ENCODE measurements around the gene MYG1. TPM values are rescaled to one million over a fixed set of nuclear protein-coding genes. Genes with fewer than 3 reads are reported as not detected.

MYG1 gene, protein sequence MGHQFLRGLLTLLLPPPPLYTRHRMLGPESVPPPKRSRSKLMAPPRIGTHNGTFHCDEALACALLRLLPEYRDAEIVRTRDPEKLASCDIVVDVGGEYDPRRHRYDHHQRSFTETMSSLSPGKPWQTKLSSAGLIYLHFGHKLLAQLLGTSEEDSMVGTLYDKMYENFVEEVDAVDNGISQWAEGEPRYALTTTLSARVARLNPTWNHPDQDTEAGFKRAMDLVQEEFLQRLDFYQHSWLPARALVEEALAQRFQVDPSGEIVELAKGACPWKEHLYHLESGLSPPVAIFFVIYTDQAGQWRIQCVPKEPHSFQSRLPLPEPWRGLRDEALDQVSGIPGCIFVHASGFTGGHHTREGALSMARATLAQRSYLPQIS
- polyA plus RNA-seq (ENCODE audit: insufficient read length in 3 of 3): 10 to 100 TPM; 45.0 to 57.6 (median 53.7) TPM
- long read RNA-seq, donor 1, transcript C12orf10-201 (7 exons, 1,192 nt): major isoform, 15 of 21 reads
- long read RNA-seq, donor 1, partial matches to known transcripts: 0 of 21 reads
- long read RNA-seq, donor 1, other reads (novel, unspliced or antisense): 0 of 21 reads
- long read RNA-seq, donor 2, transcript C12orf10-201 (7 exons, 1,192 nt): major isoform, 14 of 20 reads
- long read RNA-seq, donor 2, partial matches to known transcripts: 0 of 20 reads
- long read RNA-seq, donor 2, other reads (novel, unspliced or antisense): 0 of 20 reads
- long read RNA-seq, donor 3, transcript C12orf10-201 (7 exons, 1,192 nt): major isoform, 25 of 35 reads
- long read RNA-seq, donor 3, partial matches to known transcripts: 5 of 35 reads
- long read RNA-seq, donor 3, other reads (novel, unspliced or antisense): 0 of 35 reads
- long read RNA-seq, donor 4, transcript C12orf10-201 (7 exons, 1,192 nt): major isoform, 20 of 27 reads
- long read RNA-seq, donor 4, partial matches to known transcripts: 0 of 27 reads
- long read RNA-seq, donor 4, other reads (novel, unspliced or antisense): 0 of 27 reads
- long read RNA-seq, donor 5: 0 reads
- long read RNA-seq, donor 6, transcript C12orf10-201 (7 exons, 1,192 nt): major isoform, 20 of 30 reads
- long read RNA-seq, donor 6, partial matches to known transcripts: 0 of 30 reads
- long read RNA-seq, donor 6, other reads (novel, unspliced or antisense): 0 of 30 reads
- long read RNA-seq, donor 7, transcript C12orf10-201 (7 exons, 1,192 nt): major isoform, 25 of 35 reads
- long read RNA-seq, donor 7, partial matches to known transcripts: 0 of 35 reads
- long read RNA-seq, donor 7, other reads (novel, unspliced or antisense): 0 of 35 reads
- long read RNA-seq, donor 8, transcript C12orf10-206 (3 exons, 600 nt): minor isoform, 5 of 176 reads
- long read RNA-seq, donor 8, transcript C12orf10-201 (7 exons, 1,192 nt): major isoform, 39 of 176 reads
- long read RNA-seq, donor 8, transcript C12orf10-202 (2 exons, 513 nt): minor isoform, 6 of 176 reads
- long read RNA-seq, donor 8, partial matches to known transcripts: 101 of 176 reads
- long read RNA-seq, donor 8, other reads (novel, unspliced or antisense): 19 of 176 reads
- long read RNA-seq, donor 9, transcript C12orf10-201 (7 exons, 1,192 nt): major isoform, 30 of 33 reads
- long read RNA-seq, donor 9, partial matches to known transcripts: 0 of 33 reads
- long read RNA-seq, donor 9, other reads (novel, unspliced or antisense): 0 of 33 reads
- long read RNA-seq, donor 10, transcript C12orf10-201 (7 exons, 1,192 nt): major isoform, 20 of 24 reads
- long read RNA-seq, donor 10, partial matches to known transcripts: 0 of 24 reads
- long read RNA-seq, donor 10, other reads (novel, unspliced or antisense): 0 of 24 reads
- long read RNA-seq, donor 11, transcript C12orf10-201 (7 exons, 1,192 nt): major isoform, 19 of 23 reads
- long read RNA-seq, donor 11, partial matches to known transcripts: 0 of 23 reads
- long read RNA-seq, donor 11, other reads (novel, unspliced or antisense): 0 of 23 reads
- long read RNA-seq, donor 12, transcript C12orf10-201 (7 exons, 1,192 nt): major isoform, 11 of 21 reads
- long read RNA-seq, donor 12, partial matches to known transcripts: 0 of 21 reads
- long read RNA-seq, donor 12, other reads (novel, unspliced or antisense): 0 of 21 reads
- long read RNA-seq, donor 13: 0 reads
- long read RNA-seq, donor 14, transcript C12orf10-201 (7 exons, 1,192 nt): major isoform, 18 of 23 reads
- long read RNA-seq, donor 14, partial matches to known transcripts: 0 of 23 reads
- long read RNA-seq, donor 14, other reads (novel, unspliced or antisense): 0 of 23 reads
- long read RNA-seq, donor 15, transcript C12orf10-201 (7 exons, 1,192 nt): major isoform, 7 of 18 reads
- long read RNA-seq, donor 15, partial matches to known transcripts: 6 of 18 reads
- long read RNA-seq, donor 15, other reads (novel, unspliced or antisense): 0 of 18 reads
- long read RNA-seq, donor 16, transcript C12orf10-205 (6 exons, 1,369 nt): minor isoform, 5 of 69 reads
- long read RNA-seq, donor 16, transcript C12orf10-201 (7 exons, 1,192 nt): major isoform, 55 of 69 reads
- long read RNA-seq, donor 16, partial matches to known transcripts: 0 of 69 reads
- long read RNA-seq, donor 16, other reads (novel, unspliced or antisense): 0 of 69 reads

DNA sequence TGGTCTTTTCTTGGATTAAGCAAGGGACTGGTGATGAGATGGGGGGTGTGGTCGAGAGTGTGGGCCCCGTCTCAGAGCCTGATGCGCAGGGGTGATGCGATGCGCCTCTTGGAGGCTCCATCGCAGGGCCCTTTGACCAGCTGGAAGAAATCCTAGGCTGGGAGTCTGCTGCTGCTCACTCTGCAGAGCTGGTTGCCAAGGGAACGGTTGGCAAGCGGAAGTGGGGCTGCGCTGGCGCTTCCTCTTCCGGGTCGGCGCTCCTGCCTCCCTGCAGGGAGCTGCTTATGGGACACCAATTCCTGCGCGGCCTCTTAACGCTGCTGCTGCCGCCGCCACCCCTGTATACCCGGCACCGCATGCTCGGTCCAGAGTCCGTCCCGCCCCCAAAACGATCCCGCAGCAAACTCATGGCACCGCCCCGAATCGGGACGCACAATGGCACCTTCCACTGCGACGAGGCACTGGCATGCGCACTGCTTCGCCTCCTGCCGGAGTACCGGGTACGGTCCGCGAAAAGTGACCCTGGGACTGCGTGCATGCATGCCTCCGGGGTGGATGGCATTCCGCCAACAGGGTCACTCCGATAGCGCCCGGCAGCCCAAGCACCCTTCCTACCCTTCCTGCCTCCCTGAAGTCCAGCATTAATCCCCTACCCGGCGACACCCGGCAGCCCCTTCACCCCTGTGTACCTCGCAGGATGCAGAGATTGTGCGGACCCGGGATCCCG, at the start of gene MYG1:
MYG1 (plus strand) TSS at position 242 of the 727 bp plus-strand sequence; CDS start at position 285, 43 bp downstream.
- peak; percentile 68 to 91 (median 83) for DNase-seq (ENCODE audit: extremely low read depth in 1 of 11, low read depth in 9 of 11, low spot score in 4 of 11)

DNA sequence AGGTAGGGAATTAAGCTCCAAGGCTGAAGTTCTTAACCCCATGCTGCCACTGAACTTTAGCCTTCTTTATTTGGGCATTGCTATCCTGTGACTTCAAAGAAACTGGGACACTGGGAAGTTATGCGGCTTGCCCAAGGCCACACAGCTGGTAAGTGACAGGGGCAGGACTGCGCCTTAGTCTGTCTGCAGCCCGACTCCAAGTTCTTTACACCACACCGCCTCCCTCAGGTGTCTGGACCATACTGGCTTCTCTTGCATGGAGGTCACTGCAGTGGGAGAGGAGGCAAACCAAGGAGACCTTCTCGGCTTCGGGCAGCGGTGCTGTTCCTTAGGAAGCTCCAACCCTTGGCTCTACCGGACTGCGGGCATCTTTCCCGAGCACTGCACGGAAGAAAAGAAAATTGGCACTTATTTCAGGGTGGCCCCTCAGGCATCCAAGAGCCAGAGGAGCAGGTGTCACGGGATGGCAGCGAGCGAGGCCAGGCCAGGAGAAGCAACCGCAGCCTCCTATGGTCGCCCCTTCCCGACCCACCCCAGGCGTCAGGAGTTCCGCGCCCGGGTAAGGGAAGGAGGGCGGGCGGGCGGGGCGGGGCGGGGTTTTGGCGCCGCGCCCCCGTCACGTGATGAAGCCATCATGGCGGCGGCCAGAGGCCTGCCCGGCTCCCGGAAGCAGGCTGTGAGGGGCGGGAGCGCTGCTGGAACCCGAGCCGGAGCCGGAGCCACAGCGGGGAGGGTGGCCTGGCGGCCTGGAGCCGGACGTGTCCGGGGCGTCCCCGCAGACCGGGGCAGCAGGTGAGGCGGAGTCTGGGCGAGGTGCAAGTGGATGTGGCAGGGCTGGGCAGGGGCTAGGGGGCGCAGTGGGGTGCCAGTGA, 47.8 kb upstream of the MYG1 start:
- DNase-seq (ENCODE audit: extremely low read depth in 1 of 11, low read depth in 9 of 11, low spot score in 4 of 11): peak in 6 of 11 donors; percentile 70 to 75 (median 72)

DNA sequence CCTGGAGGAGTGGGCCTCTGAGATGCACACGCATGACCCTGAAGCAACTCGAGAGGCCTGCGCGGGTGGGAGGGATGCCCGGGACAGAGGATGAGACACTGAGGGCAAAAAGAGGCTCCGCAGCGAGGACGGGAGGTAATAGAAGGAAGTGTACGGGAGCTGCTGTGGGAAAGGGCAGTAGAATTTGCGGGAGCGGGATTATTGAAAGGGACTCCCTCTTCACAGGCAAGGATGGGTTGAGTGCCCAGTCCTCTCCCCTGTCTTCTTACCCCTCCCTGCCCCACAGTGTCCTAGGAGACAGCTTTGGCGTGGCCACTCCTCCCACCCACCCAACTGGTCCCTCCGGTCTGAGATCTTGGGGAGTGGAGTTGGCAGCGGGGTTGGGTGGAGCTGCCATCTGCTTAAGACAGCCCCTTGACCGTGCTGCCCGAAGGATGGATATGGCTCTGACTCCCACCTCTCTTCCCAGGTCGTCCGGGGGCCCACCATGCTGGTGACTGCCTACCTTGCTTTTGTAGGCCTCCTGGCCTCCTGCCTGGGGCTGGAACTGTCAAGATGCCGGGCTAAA, 47.1 kb upstream of the MYG1 start:
- no peak for DNase-seq (ENCODE audit: extremely low read depth in 1 of 11, low read depth in 9 of 11, low spot score in 4 of 11)

DNA sequence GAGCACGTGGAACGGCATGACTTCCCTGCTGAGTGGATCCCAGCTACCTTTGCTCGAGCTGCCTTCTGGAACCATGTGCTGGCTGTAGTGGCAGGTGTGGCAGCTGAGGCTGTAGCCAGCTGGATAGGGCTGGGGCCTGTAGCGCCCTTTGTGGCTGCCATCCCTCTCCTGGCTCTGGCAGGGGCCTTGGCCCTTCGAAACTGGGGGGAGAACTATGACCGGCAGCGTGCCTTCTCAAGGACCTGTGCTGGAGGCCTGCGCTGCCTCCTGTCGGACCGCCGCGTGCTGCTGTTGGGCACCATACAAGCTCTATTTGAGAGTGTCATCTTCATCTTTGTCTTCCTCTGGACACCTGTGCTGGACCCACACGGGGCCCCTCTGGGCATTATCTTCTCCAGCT, 46.2 kb upstream of the MYG1 start:
- no peak for DNase-seq (ENCODE audit: extremely low read depth in 1 of 11, low read depth in 9 of 11, low spot score in 4 of 11)

DNA sequence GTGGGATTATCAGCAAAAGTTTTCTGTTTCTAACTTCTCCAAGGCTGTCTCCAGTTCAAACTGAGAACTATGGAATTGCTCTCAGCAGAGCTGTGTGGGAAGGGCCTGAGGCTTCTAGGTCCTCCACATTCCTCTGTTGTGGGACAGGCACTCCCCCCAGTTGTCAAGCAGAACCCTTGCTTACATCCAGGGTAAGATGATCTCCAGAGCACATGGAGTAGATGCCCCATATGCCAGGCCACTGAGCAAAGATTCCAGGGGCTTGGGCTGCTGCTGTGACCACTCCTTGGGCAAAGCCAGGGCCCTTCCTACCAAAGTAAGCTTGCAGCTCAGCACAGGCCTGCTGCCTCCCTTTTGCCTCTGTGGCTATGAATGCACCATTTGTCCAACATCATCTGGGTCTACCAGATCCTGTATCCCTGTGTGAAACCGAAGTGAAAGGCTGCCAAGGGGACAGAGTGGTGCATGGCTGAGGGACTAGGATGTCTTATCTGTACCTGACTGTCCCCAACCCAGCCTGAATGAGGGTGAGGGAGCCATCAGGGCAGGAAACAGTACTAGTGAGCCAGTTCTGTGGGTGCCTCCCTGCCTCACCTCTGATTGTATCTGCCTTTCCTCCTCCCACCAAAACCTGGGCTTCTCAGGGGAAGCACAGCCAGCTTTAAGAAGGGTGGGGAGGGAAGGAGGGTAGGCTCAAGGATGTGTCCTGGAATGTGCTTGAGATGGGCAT, 44.5 kb upstream of the MYG1 start:
- DNase-seq (ENCODE audit: extremely low read depth in 1 of 11, low read depth in 9 of 11, low spot score in 4 of 11): no peak

DNA sequence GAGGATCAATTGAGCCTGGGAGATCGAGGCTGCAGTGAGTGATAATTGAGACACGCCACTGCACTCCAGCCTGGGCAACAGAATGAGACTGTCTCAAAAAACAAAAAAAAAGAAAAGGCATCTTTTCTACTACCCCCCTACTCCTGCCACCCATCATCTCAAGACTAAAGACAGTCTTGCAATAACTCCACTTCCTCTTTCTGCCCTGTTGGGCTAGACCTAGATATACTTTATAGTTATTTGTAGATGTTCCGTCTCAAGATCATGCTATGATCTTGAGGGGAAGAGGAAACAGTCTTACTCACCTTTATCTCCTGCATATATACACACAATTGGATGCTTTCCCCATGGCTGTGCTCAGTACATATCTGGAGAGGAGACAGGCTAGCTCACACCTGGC, 43.5 kb upstream of the MYG1 start:
- DNase-seq (ENCODE audit: extremely low read depth in 1 of 11, low read depth in 9 of 11, low spot score in 4 of 11): no peak

DNA sequence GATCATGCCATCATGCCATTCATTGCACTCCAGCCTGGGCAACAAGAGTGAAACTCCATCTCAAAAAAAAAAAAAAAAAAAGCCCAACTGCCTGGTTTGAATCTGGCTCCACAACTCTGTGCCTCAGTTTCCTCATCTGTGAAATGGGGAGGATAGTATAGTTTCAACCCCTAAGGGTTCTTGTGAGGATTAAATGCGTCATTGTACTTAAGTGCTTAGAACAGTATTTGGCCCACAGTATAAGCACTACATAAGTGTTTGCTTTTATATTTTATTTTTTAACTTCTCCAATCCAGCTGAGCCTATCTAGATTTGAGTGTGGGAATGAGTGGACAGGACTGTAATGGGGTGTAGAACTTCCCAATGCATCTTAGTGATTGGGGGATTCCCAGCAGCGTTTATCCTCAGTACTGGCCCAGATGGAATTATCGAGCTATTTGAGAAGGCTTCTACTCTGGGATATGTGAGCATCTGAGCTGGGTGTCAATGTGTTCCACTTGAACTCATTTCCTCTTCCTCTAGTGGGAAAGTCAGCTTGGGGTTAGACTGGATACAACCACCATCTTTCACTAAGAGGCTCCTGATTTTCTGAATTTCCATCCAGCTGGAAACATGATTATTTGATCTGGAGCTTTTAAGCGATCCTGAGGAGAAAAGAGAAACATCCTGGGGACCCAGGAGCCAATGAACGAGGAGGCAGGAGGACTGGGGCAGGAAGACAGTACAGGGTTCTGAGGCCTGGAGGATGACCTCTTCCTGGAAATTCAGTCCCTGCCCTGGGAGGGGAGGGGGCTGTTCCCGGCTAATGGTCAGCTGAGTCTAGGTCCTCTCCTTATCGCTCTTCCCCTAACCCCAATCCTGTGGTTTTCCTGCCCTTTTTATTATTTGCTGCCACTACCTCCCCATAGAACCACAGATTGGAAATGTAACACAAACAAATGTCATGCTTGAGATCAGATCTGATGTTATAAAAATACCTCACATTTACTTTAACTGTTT, 40.7 kb upstream of the MYG1 start:
- no peak for DNase-seq (ENCODE audit: extremely low read depth in 1 of 11, low read depth in 9 of 11, low spot score in 4 of 11)

DNA sequence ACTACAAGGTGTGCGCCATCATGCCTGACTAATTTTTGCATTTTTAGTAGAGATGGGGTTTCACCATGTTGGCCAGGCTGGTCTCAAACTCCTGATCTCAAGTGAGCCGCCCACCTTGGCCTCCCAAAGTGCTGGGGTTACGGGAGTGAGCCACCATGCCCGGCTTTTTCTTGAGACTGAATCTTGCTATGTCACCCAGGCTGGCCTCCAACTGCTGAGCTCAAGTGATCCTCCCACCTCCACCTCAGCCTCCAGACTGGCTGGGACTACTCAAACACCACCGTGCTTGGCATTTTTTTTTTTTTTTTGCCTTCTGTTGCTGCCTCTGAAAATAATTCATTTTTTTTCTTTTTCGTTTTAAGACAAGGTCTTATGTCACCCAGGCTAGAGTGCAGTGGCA, 39.6 kb upstream of the MYG1 start:
- no peak for DNase-seq (ENCODE audit: extremely low read depth in 1 of 11, low read depth in 9 of 11, low spot score in 4 of 11)

DNA sequence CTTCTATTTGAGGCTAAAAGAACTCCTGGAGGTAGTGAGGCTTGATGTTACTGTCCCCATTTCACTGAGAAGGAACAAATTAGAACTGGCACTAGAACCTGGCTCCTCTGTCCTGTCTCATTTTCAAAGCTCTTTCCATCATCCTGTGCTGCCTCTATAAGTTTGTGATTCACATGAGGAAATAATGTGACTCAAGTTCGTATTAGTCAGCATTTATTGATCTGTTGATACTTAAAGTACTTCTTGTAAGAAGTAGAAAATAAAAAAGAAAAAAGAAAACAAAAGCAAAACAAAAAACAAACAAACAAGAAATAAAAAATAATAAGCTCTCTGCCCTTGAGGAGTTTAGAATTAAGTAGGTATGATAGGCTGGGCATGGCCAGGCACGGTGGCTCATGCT, 33.7 kb upstream of the MYG1 start:
- DNase-seq (ENCODE audit: extremely low read depth in 1 of 11, low read depth in 9 of 11, low spot score in 4 of 11): no peak

DNA sequence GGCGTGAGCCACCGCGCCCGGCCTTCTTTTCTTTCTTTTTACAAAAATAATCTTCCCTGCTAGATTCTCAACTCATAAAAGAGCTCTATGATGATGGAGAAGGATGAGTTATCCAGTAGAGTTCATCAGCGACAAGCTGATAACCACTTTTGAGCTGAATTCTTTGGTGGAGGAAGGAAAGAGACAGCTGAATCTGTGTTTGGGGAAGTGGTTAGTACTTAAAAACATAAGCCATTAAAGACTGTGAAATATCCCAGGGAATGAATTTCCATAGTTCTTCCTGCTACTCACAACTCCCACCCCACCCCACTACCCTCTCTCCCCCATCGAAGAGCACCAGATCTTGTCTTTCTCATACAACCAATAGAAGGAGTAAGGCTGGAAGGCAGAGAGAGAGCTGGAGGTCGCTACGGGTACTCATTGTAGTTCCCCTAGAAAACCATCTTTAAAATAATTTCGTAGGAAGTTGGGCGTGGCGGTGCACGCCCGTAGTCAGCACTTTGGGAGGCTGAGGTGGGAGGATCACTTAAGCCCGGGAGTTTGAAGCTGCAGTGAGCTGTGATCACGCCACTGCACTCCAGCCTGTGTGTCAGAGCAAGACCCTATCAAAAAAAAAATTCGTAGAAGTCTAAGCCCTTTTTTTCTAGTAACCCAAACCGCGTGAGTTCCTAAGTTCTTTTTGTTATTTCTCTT, 32.0 kb upstream of the MYG1 start:
- DNase-seq (ENCODE audit: extremely low read depth in 1 of 11, low read depth in 9 of 11, low spot score in 4 of 11): no peak

DNA sequence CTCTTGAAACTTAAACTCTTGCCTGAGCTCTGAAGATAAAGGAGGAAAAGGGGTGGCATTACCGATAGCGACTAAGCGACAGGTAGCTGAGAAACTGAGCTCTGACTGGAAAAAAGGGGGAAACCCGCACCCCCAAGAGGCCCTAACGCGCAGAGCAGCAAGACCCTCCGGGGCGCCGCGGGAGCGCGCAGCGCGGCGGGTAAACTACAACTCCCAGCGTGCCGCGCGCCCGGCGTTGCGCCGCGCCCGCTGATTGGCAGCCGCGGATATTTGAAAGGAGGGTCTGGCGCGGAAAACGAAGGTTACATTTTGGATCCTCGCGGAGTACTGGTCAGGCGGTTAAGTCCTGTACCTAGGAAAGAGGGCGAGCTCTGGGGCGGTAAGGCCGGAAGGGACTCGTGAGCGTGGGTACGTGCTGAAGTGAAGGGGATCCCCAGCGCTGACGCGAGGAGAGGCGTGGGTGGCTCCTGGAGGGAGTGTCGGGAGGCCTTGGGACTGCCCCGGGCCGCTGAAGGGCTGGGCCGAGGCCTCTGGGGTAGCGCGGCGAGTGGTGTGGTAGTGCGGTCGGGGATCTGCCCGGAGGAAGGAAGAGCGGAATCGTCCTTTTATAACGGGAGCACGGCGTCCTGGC, 31.4 kb upstream of the MYG1 start, which contains the start of gene ESPL1:
ESPL1 (plus strand) TSS at position 301 of the 631 bp plus-strand sequence. CDS start 468 bp downstream, outside the sequence.
- peak; percentile 69 to 81 (median 77) for DNase-seq (ENCODE audit: extremely low read depth in 1 of 11, low read depth in 9 of 11, low spot score in 4 of 11)
